ENCODE data around the gene ACVR1C.
"Not testable (repeated sequence)": the region's sequence is repeated elsewhere in the genome, so short reads cannot be mapped to it uniquely, and the experiment has no call there.

Gene ACVR1C

DNA sequence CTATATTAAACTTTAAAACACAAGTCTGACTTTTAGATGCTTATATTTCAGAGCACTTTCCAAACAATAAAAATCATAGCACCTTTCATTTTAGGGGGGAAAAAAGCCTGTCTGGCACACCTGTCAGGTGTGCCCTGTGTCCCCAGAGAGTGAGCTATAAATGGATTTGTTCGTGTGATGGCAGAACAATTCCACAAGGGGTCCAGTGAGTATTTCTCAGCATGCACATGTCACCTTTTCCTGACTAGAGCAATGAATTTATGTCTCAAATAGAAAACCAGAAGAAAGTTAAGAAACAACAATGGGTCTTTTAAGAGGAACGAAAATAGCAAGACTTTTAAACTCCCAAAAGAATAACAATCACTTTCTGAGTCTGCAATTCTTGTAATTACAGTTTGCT is 55.9 kb downstream of the ACVR1C start:
- DNase-seq, result no peak

DNA sequence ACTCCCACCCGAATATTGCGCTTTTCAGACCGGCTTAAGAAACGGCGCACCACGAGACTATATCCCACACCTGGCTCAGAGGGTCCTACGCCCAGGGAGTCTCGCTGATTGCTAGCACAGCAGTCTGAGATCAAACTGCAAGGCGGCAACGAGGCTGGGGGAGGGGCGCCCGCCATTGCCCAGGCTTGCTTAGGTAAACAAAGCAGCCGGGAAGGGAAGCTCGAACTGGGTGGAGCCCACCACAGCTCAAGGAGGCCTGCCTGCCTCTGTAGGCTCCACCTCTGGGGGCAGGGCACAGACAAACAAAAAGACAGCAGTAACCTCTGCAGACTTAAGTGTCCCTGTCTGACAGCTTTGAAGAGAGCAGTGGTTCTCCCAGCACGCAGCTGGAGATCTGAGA is 62.0 kb downstream of the ACVR1C start:
- DNase-seq, result not testable (repeated sequence)

DNA sequence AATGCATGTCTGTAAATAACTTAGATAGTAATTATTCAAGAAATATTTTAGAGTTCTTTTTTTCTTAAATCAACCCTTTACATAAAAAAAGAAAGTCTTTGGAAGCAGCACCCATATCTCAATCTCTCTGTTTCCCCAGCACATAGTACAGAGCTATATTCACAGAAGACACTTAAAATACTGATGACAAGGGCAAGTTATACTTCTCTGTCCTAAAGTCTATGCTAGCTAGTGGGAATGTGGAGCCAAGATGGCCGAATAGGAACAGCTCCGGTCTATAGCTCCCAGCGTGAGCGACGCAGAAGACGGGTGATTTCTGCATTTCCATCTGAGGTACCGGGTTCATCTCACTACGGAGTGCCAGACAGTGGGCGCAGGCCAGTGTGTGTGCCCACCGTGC is 62.6 kb downstream of the ACVR1C start:
- not testable (repeated sequence) for DNase-seq

DNA sequence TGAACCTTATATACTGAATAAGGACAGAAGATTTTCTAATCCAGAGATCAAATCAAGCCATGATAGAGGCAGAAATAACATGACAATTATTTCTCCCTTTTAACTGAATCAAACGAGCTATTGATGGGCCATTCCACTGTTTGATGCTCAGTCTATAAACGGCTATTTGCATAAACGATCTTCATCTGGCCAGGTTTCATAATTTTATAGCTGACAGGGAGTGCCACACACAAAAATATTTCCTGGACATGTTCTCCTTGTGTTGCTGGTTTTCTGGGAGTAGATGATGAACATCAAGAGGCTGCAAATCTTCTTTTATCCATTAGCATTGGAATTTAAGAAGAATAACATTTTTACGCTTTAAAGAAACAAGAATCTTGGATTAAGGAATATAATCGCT is 63.1 kb downstream of the ACVR1C start:
- DNase-seq, result no peak

DNA sequence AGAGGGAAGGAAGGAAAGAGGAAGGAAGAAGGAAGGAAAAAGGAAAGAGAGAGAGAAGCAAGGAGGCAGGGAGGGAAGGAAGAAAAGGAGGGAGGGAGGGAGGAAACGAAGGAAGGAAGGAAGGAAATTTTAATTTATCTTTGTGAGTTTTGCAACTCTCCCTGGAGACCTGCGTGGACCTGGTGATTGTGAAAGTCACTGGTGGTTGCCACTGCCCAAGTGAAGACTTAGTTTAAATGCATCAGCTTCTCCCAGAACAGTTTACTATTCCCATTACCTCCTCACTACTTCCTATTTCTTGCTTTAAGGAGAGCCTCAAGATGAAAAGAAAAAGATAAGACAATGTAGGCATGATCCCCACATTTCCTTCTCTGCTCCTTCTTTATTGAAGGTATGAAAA is 68.8 kb downstream of the ACVR1C start:
- DNase-seq, result no peak

DNA sequence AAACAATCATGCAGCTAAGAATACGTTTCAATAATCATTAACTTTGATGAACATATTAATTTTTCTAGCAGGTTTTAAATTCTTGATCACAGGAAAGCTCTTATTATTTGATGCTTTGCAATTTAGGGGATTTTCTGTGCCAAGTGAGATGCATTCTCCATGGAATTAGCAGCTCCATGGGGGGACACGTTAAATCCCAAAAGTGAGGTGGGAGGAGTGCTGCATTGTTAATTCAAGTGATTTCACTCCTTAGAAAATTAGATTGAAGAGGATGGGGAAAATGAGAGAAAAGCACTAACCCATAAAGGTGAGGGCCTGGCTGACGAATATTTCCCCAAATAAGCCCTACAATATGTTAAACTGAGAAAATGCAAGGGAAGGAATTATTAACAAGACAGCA is 69.2 kb downstream of the ACVR1C start:
- no peak for DNase-seq

DNA sequence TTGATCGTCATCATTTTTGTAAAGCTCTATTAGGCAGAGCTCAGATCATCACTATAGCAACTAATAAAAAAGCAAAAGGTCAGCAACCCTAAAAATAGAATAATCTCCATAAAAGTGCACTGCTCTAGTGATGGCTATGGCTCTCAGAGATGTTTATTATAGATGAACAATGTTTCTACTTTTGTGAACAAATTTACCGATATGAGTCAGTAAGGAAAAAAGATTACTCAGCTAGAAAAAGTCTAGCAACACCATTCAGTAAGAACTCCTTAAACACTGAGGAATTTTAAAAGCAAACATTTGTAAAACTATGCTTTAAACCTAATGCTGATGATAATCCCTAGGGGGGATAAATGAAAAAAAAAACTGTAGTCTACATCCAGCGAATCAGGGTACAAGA is 69.6 kb downstream of the ACVR1C start:
- no peak for DNase-seq

- DNase-seq, result no peak
Observed at GRCh38 chr2:157557770-157558169, 70.9 kb downstream of the ACVR1C start.

DNA sequence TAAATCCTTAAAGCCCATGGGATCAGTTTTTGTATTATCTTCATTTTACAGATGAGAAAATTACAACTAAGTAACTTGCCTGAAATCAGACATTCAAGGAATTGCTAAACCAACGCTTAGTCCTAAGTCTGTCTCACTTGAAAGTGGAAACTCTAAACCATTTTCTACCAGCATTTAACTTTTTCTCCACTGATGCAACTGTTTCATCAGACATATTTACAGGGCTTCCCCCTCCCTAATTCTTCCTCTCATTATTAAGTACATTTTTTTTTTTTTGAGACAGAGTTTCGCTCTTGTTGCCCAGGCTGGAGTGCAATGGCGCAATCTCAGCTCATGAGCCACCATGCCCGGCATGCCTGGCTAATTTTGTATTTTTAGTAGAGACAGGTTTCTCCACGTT is 88.6 kb downstream of the ACVR1C start:
- DNase-seq, result no peak

GRCh38 chr2:157538064-157538463 is 90.6 kb downstream of the ACVR1C start:
- no peak for DNase-seq

- no peak for DNase-seq
Observed at GRCh38 chr2:157536815-157537214, 91.8 kb downstream of the ACVR1C start.

- no peak for DNase-seq
Observed at GRCh38 chr2:157528963-157529751, 99.5 kb downstream of the ACVR1C start.

DNA sequence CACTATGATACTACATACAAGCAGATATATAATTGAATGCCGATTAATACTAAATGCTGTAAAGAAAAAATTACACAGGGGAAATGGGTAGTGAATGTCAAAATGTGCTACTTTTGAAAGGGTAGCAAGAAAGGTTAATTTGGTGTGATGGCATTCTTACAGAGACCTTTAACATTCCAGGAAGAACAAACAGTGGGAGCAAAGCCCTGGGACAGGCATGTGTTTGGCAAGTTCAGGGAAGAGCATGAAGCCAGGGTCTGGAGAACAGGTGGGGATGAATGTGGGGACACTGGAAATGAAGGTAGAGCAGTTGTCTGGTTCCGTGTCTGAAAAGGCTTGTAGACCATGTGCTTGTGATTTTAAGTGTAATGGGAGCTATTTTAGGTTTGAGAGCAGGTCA is 102.6 kb downstream of the ACVR1C start:
- DNase-seq, result no peak

DNA sequence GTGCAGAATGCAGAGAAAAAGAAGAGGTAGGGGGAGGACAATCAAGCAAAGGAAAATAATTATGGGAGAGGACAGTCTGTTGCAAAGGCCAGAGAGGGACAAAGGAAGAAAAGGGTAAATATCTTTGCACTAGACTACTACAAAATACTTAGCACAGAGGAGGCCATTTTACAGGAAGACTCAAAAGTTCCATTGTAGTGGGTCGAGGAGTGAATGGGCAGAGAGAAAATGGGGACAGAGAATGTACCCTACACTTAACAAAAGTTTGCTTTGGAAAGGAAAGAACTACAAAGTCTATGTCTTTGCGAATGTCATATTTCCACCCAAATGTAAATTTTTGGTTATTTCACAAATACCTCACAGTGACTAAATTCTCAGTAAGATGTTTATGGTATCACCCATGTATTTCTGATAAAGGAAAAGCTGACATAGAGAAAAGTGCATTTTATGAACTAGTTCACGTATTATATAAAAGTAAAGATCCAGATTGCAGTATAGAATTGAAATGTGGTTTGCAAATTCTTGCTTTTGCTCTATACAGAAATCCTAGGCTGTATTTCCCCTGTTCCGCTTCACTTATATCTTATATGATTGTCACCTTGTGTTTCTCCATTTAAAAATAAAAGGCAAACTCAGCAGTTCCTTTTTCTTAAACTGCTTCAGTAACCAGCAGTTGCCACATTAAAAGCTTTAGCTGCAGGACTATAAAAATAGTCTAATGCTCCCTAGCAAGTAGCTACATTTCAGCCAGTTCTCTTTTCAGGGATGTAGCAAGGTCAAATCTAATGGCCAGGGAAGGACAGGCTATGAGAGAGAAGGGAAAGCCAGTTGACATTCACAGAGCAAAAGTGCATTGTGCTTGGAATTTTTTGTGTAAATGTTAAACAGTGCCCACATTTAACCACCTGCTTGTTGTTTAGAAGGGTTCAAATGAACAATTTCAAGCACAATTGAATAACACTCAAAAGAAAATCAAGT is 105.1 kb downstream of the ACVR1C start:
- DNase-seq, result no peak

DNA sequence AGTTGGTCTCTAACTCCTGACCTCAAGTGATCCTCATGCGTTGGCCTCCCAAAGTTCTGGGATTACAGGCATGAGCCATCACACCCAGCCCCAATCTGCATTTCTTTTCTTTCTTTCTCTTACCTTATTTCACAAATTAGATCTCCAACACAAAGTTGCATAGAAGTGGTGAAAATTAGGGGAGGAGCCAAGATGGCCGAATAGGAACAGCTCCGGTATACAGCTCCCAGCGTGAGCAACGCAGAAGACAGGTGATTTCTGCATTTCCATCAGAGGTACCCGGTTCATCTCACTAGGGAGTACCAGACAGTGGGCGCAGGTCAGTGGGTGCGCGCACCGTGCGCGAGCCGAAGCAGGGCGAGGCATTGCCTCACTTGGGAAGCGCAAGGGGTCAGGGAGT is 113.7 kb downstream of the ACVR1C start:
- not testable (repeated sequence) for DNase-seq

- DNase-seq, result no peak
Observed at GRCh38 chr2:157509744-157510143, 118.9 kb downstream of the ACVR1C start.

- DNase-seq, result no peak
Observed at GRCh38 chr2:157508676-157509075, 120.0 kb downstream of the ACVR1C start.

GRCh38 chr2:157506586-157506985 is 122.1 kb downstream of the ACVR1C start:
- DNase-seq, result no peak

- no peak for DNase-seq
Observed at GRCh38 chr2:157504623-157505022, 124.0 kb downstream of the ACVR1C start.

DNA sequence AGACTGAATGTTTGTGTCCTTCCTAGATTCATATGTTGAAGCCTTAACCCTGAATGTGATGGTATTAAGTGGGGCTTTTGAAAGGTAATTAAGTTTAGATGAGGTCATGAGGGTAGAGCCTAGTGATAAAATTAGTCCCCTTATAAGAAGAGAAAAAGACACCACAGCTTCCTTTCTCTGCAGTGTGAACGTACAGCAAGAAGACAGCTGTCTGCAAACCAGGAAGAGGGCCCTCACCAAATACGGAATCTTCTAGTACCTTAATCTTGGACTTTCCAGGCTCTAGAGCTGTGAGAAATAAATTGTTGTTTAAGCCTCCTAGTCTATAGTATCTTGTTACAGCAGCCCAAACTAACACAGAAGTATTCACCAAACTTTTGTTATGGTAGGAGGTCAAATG is 127.6 kb downstream of the ACVR1C start:
- no peak for DNase-seq

GRCh38 chr2:157500334-157500733 is 128.3 kb downstream of the ACVR1C start:
- no peak for DNase-seq

GRCh38 chr2:157498483-157498882 is 130.2 kb downstream of the ACVR1C start:
- no peak for DNase-seq

GRCh38 chr2:157497638-157498314 is 130.9 kb downstream of the ACVR1C start:
- DNase-seq, result no peak

Data from stimulated activated CD4-positive, alpha-beta T cell treated with anti-CD3 and anti-CD28 coated beads, Interleukin-2, amount 100 ng/mL, for 24 hours (primary cell).